ENCODE results near the gene PNLIPRP2. TPM values are rescaled to one million over a fixed set of nuclear protein-coding genes. Genes with fewer than 3 reads are reported as not detected.

Gene PNLIPRP2
- total RNA-seq, 2 donors from 2014 or later, result 455 to 2,069 TPM

DNA sequence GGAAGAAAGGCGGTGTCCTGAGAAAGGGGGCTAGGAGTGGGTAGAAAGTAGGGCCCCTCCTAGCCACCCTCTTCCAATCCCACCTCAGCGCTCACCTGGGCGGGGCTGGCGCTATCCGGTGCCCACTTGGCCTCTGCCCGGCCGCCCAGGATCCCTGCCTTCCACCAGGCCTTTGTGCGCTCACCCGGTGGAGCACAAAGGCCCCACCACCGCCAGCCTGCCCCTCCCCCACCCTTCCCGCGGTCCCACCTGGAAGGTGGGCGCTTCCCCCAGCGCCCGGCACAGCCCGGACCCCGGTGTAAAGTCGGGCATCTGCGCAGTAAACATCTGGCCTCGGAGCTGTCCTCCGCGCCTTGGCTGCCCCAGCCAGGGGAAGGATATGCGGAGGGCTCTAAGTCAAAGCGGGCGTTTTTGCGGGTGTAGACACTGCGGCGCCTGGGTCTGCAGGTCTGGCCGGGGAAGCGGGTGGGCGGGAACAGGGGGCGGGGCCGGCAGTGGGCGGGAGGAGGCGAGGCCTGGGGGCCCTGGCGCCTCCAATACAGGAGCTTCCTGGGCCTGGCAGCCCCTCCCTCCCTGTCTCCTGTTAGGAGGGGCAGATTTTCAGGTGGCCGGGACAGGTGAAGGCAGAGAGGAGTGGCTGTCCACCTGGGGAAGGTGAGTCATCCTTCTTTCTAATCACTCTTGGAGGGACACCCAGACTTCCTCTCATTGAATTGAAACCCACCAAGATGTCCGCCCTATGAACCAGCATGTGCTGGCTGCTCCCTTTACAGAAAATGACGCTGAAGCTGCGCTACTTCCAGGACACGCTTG lies 49.3 kb downstream of the PNLIPRP2 start:
- no peaks in the 10 kb centered on the region for H3K27me3 ChIP-seq
- no peak for ATAC-seq
- TF ChIP-seq, protein P1, sequence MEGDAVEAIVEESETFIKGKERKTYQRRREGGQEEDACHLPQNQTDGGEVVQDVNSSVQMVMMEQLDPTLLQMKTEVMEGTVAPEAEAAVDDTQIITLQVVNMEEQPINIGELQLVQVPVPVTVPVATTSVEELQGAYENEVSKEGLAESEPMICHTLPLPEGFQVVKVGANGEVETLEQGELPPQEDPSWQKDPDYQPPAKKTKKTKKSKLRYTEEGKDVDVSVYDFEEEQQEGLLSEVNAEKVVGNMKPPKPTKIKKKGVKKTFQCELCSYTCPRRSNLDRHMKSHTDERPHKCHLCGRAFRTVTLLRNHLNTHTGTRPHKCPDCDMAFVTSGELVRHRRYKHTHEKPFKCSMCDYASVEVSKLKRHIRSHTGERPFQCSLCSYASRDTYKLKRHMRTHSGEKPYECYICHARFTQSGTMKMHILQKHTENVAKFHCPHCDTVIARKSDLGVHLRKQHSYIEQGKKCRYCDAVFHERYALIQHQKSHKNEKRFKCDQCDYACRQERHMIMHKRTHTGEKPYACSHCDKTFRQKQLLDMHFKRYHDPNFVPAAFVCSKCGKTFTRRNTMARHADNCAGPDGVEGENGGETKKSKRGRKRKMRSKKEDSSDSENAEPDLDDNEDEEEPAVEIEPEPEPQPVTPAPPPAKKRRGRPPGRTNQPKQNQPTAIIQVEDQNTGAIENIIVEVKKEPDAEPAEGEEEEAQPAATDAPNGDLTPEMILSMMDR (IDR thresholded peaks at IDR 0.05), result no peak
- no peak for TF ChIP-seq POLR2A (IDR thresholded peaks at IDR 0.05)
- no peak overlapping the region for H3K27ac ChIP-seq
- intact Hi-C loops (cut with DNase I), result no loop called here
- DNase-seq, result peak in 1 of 4 donors; percentile 12
- H3K36me3 ChIP-seq (replicated peaks in 1 of 2; ENCODE audit: insufficient read depth in 1 of 2, low read depth in 2 of 2), result no peaks in the 10 kb centered on the region
- no peak overlapping the region for H3K4me3 ChIP-seq
- no peaks in the 10 kb centered on the region for H3K9me3 ChIP-seq
- 31 to 53% methylated on average over 21 to 40 of the region's 41 CpGs for WGBS, 2 donors
- peaks cover 9% of the 10 kb centered on the region for H3K4me1 ChIP-seq

GRCh38 chr10:116670706-116671105 lies 50.0 kb downstream of the PNLIPRP2 start:
- H3K9me3 ChIP-seq, result no peaks in the 10 kb centered on the region
- ATAC-seq (no peak), DNase-seq (peak in 1 of 4 donors; percentile 5)
- 81 to 85% methylated on average over 6 of the region's 6 CpGs for WGBS, 2 donors
- H3K27ac ChIP-seq, result no peak overlapping the region
- no peaks in the 10 kb centered on the region for H3K27me3 ChIP-seq
- no peak overlapping the region for H3K4me3 ChIP-seq
- H3K36me3 ChIP-seq (replicated peaks in 1 of 2; ENCODE audit: insufficient read depth in 1 of 2, low read depth in 2 of 2), result no peaks in the 10 kb centered on the region
- H3K4me1 ChIP-seq, result peaks cover 5% of the 10 kb centered on the region
- no peak for TF ChIP-seq POLR2A (IDR thresholded peaks at IDR 0.05)
- TF ChIP-seq, protein P1 (IDR thresholded peaks at IDR 0.05), result no peak
- intact Hi-C loops (cut with DNase I), result no loop called here

DNA sequence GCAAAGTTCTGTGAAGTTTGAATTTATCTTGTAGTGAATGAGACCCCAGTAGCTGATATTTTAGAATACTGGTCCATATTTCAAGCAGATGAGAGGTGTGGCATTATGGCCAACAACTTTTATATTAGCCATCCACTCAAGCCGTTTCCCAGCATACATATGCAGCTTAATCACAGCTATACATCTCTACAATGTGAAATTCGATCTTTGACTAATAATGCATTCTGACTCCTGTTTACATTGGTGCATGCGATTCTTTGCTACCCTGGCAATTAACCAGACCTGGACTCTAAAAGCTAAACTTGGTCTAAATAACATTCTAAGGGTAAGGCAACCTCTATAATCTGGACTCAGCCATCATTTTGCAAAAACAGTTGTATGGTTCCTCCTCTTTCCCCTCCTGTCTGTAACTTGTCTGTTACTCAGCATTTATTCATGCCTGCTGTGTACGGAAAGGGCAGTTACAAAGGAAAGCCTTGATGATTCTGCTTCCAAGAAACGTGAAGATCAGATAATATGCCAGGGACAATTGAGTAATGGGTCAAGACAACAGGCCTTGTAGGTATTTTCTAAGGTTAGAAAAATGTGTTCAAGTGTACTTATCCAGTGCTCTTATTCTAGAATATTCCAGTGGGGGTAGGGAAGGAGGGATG lies 50.6 kb downstream of the PNLIPRP2 start:
- H3K36me3 ChIP-seq (replicated peaks in 1 of 2; ENCODE audit: insufficient read depth in 1 of 2, low read depth in 2 of 2), result no peaks in the 10 kb centered on the region
- H3K27ac ChIP-seq, result no peak overlapping the region
- no peak for DNase-seq
- no peak overlapping the region for H3K4me3 ChIP-seq
- no peak for ATAC-seq
- WGBS, 2 donors, result 54 to 61% methylated on average over 5 of the region's 5 CpGs
- intact Hi-C loops (cut with DNase I), result no loop called here
- no peaks in the 10 kb centered on the region for H3K27me3 ChIP-seq
- TF ChIP-seq, protein P1 (IDR thresholded peaks at IDR 0.05), result no peak
- TF ChIP-seq POLR2A (IDR thresholded peaks at IDR 0.05), result no peak
- H3K9me3 ChIP-seq, result no peaks in the 10 kb centered on the region
- no peaks in the 10 kb centered on the region for H3K4me1 ChIP-seq

DNA sequence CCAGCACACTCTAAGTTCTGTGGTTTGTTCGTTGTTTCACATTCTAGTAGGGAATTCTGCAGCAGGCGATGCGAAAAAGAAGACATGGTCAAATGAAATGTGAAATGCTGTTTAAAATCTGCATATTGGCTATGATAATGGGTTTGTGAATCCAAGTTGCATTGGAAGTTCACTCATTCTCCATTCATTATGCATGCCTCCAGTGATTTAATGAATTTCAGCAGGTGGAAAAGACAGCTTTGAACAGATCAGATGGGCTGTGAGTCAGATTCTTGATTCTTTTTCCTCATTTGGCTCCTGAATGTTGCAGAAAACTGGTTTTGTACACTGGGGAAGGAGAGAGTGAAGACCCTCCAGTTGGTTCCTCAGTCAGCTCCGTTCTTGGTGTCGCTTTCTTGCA lies 52.1 kb downstream of the PNLIPRP2 start:
- Histone ChIP-seq H3K27ac (no peak overlapping the region), H3K27me3 (no peaks in the 10 kb centered on the region), H3K4me1 (no peaks in the 10 kb centered on the region), H3K9me3 (no peaks in the 10 kb centered on the region), H3K4me3 (no peak overlapping the region), H3K36me3 (replicated peaks in 1 of 2; ENCODE audit: insufficient read depth in 1 of 2, low read depth in 2 of 2) (no peaks in the 10 kb centered on the region)
- ATAC-seq, result no peak
- TF ChIP-seq, protein P1 (IDR thresholded peaks at IDR 0.05), result no peak
- no peak for TF ChIP-seq POLR2A (IDR thresholded peaks at IDR 0.05)
- DNase-seq, result no peak
- WGBS, 2 donors, result 87 to 95% methylated on average over 5 of the region's 5 CpGs
- intact Hi-C loops (cut with DNase I), result no loop called here

Measured in body of pancreas (tissue), 4 donors.